Measurements from ENCODE around the gene ETV7.

- TF ChIP-seq ZNF565 (CRISPR knock-in tag; conservative IDR thresholded peaks at IDR 0.05; ENCODE audit: low read depth) (no peak), TOX (CRISPR knock-in tag; IDR thresholded peaks at IDR 0.05; ENCODE audit: borderline replicate concordance) (no peak), ZFP3 (CRISPR knock-in tag; IDR thresholded peaks at IDR 0.05) (no peak), GLIS3 (CRISPR knock-in tag; IDR thresholded peaks at IDR 0.05) (no peak), ISL1 (CRISPR knock-in tag; IDR thresholded peaks at IDR 0.05) (no peak), ZFP30 (CRISPR knock-in tag; IDR thresholded peaks at IDR 0.05) (no peak), ESRRG (CRISPR knock-in tag; IDR thresholded peaks at IDR 0.05) (no peak), RARB (CRISPR knock-in tag; IDR thresholded peaks at IDR 0.05) (no peak), POU6F1 (CRISPR knock-in tag; IDR thresholded peaks at IDR 0.05; ENCODE audit: borderline replicate concordance, low read depth) (no peak)
- TF ChIP-seq, protein P1, sequence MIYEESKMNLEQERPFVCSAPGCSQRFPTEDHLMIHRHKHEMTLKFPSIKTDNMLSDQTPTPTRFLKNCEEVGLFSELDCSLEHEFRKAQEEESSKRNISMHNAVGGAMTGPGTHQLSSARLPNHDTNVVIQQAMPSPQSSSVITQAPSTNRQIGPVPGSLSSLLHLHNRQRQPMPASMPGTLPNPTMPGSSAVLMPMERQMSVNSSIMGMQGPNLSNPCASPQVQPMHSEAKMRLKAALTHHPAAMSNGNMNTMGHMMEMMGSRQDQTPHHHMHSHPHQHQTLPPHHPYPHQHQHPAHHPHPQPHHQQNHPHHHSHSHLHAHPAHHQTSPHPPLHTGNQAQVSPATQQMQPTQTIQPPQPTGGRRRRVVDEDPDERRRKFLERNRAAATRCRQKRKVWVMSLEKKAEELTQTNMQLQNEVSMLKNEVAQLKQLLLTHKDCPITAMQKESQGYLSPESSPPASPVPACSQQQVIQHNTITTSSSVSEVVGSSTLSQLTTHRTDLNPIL (CRISPR knock-in tag; IDR thresholded peaks at IDR 0.05; ENCODE audit: low read depth), result no peak
- TF ChIP-seq, protein P2, sequence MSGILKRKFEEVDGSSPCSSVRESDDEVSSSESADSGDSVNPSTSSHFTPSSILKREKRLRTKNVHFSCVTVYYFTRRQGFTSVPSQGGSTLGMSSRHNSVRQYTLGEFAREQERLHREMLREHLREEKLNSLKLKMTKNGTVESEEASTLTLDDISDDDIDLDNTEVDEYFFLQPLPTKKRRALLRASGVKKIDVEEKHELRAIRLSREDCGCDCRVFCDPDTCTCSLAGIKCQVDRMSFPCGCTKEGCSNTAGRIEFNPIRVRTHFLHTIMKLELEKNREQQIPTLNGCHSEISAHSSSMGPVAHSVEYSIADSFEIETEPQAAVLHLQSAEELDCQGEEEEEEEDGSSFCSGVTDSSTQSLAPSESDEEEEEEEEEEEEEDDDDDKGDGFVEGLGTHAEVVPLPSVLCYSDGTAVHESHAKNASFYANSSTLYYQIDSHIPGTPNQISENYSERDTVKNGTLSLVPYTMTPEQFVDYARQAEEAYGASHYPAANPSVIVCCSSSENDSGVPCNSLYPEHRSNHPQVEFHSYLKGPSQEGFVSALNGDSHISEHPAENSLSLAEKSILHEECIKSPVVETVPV (CRISPR knock-in tag; IDR thresholded peaks at IDR 0.05), result no peak
- TF ChIP-seq, protein P3, sequence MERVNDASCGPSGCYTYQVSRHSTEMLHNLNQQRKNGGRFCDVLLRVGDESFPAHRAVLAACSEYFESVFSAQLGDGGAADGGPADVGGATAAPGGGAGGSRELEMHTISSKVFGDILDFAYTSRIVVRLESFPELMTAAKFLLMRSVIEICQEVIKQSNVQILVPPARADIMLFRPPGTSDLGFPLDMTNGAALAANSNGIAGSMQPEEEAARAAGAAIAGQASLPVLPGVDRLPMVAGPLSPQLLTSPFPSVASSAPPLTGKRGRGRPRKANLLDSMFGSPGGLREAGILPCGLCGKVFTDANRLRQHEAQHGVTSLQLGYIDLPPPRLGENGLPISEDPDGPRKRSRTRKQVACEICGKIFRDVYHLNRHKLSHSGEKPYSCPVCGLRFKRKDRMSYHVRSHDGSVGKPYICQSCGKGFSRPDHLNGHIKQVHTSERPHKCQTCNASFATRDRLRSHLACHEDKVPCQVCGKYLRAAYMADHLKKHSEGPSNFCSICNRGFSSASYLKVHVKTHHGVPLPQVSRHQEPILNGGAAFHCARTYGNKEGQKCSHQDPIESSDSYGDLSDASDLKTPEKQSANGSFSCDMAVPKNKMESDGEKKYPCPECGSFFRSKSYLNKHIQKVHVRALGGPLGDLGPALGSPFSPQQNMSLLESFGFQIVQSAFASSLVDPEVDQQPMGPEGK (CRISPR knock-in tag; IDR thresholded peaks at IDR 0.05; ENCODE audit: borderline replicate concordance), result no peak
Observed at GRCh38 chr6:36370638-36371037, 16.8 kb downstream of the ETV7 start.
